Neuronal stem cell (in vitro differentiated cells): ENCODE results near the gene IFNG.

ENCODE experiments used
- DNase-seq: peaks from one replicate; pipeline ENCODE4 v3.0.0-alpha.2; 2013; ENCODE audit warnings: low spot score
- H2AFZ ChIP-seq: one replicate; pipeline ENCODE4 v1.6.1; 2013; ENCODE audit warnings: mild to moderate bottlenecking, low read length, inconsistent platforms
- H2AK5ac ChIP-seq: 2 replicates; pipeline ENCODE4 v1.6.1; 2013; ENCODE audit warnings: low read depth, mild to moderate bottlenecking, inconsistent platforms, low read length, moderate library complexity, mixed read lengths
- H2BK120ac ChIP-seq: 2 replicates; pipeline ENCODE4 v1.6.1; 2013; ENCODE audit warnings: low read depth, mild to moderate bottlenecking, inconsistent platforms, low read length, moderate library complexity, mixed read lengths
- H2BK12ac ChIP-seq: one replicate; pipeline ENCODE4 v1.6.1; 2013; ENCODE audit warnings: low read length, inconsistent platforms
- H2BK15ac ChIP-seq: 2 replicates; pipeline ENCODE4 v1.6.1; 2013; ENCODE audit warnings: mild to moderate bottlenecking, low read length, inconsistent platforms, mixed read lengths
- H2BK5ac ChIP-seq: one replicate; pipeline ENCODE4 v1.6.1; 2013; ENCODE audit warnings: inconsistent platforms, mild to moderate bottlenecking, low read length, moderate library complexity
- H3K14ac ChIP-seq: one replicate; pipeline ENCODE4 v1.6.1; 2013; ENCODE audit warnings: low read length, inconsistent platforms
- H3K18ac ChIP-seq: 2 replicates; pipeline ENCODE4 v1.6.1; 2013; ENCODE audit warnings: low read length, inconsistent platforms
- H3K23ac ChIP-seq: 2 replicates; pipeline ENCODE4 v1.6.1; 2013; ENCODE audit warnings: low read depth, mild to moderate bottlenecking, mixed read lengths, low read length, inconsistent platforms; ENCODE audit not compliant: poor library complexity
- H3K27ac ChIP-seq: replicated peaks from 3 replicates; pipeline ENCODE4 v1.5.1; 2013; ENCODE audit warnings: low read length, inconsistent platforms
- H3K27me3 ChIP-seq, 3 experiments: 2 replicates each; pipeline ENCODE4 v1.6.1; 2013; ENCODE audit warnings: low read length in 3 of 3, mild to moderate bottlenecking in 2 of 3, inconsistent platforms in 1 of 3, low read depth in 1 of 3, mixed read lengths in 1 of 3, moderate library complexity in 1 of 3; ENCODE audit not compliant: control insufficient read depth in 3 of 3, insufficient read depth in 3 of 3
- H3K36me3 ChIP-seq, 2 donors: replicated peaks in 1 of 2; 2 replicates each; pipeline ENCODE4 v1.6.1; 2013; ENCODE audit warnings: low read length in 2 of 2; ENCODE audit not compliant: control insufficient read depth in 2 of 2, insufficient read depth in 2 of 2
- H3K4ac ChIP-seq: 2 replicates; pipeline ENCODE4 v1.6.1; 2013; ENCODE audit warnings: inconsistent platforms, mild to moderate bottlenecking, low read length, moderate library complexity
- H3K4me1 ChIP-seq, 2 donors: 1 replicate in 1 of 2; 2 replicates in 1 of 2; pipeline ENCODE4 v1.6.1; 2013; ENCODE audit warnings: low read length in 2 of 2, low read depth in 1 of 2; ENCODE audit not compliant: control insufficient read depth in 2 of 2, insufficient read depth in 1 of 2
- H3K4me2 ChIP-seq: one replicate; pipeline ENCODE4 v1.6.1; 2013; ENCODE audit warnings: mild to moderate bottlenecking, low read length, inconsistent platforms; ENCODE audit not compliant: insufficient read depth, poor library complexity, severe bottlenecking
- H3K4me3 ChIP-seq, 2 donors: 2 replicates each; pipeline ENCODE4 v1.5.1; 2013; ENCODE audit warnings: low read length in 2 of 2, mild to moderate bottlenecking in 2 of 2, inconsistent platforms in 1 of 2, moderate library complexity in 1 of 2
- H3K79me1 ChIP-seq: one replicate; pipeline ENCODE4 v1.6.1; 2013; ENCODE audit warnings: low read depth, mild to moderate bottlenecking, inconsistent platforms, low read length, moderate library complexity
- H3K9ac ChIP-seq: one replicate; pipeline ENCODE4 v1.6.1; 2013; ENCODE audit warnings: mild to moderate bottlenecking, low read depth, low read length, inconsistent platforms; ENCODE audit not compliant: poor library complexity
- H3K9me3 ChIP-seq, 2 donors: replicated peaks in 1 of 2; 2 replicates each; pipeline versions ENCODE3 to v1.6.1; 2013; ENCODE audit warnings: low read length in 2 of 2, mild to moderate bottlenecking in 2 of 2, inconsistent platforms in 1 of 2, low read depth in 1 of 2, mixed read lengths in 1 of 2, moderate library complexity in 1 of 2; ENCODE audit not compliant: control insufficient read depth in 2 of 2, insufficient read depth in 1 of 2
- H4K8ac ChIP-seq: one replicate; pipeline ENCODE4 v1.6.1; 2013; ENCODE audit warnings: low read depth, mild to moderate bottlenecking, inconsistent platforms, low read length, moderate library complexity
- H4K91ac ChIP-seq: one replicate; pipeline ENCODE4 v1.6.1; 2013; ENCODE audit warnings: low read length, low read depth, mild to moderate bottlenecking, inconsistent platforms; ENCODE audit not compliant: poor library complexity
- WGBS, 2 donors: extraction: QIAGEN DNeasy Blood & Tissue Kit; methylation state at CpG; one replicate each; pipeline ENCODE4 v1.1.7; 2013; ENCODE audit warnings: missing lambda C conversion rate in 2 of 2, mixed read lengths in 1 of 2; ENCODE audit not compliant: insufficient read length in 2 of 2, insufficient replicate concordance in 1 of 2; ENCODE audit errors: extremely low coverage in 2 of 2; 5-methylcytosine and 5-hydroxymethylcytosine counted together

IFNG gene

GRCh38 chr12:68114606-68115005 is 44.9 kb downstream of the IFNG start:
- H3K9me3 ChIP-seq: no peaks in the 10 kb centered on the region
- no peak overlapping the region for H2BK12ac ChIP-seq
- H3K4me2 ChIP-seq: no peak overlapping the region
- H2AK5ac ChIP-seq: no peak overlapping the region
- no peaks in the 10 kb centered on the region for H3K79me1 ChIP-seq
- H3K4ac ChIP-seq: no peak overlapping the region
- no peak overlapping the region for H2AFZ ChIP-seq
- no peak overlapping the region for H4K91ac ChIP-seq
- no peaks in the 10 kb centered on the region for H3K27me3 ChIP-seq
- H2BK5ac ChIP-seq: no peak overlapping the region
- no peaks in the 10 kb centered on the region for H3K36me3 ChIP-seq
- H2BK120ac ChIP-seq: no peak overlapping the region
- WGBS, 2 donors: no CpG with 5 or more reads among the region's 6 CpGs
- peaks cover 0 to 2% of the 10 kb centered on the region in 2 donors for H3K4me1 ChIP-seq
- H3K27ac ChIP-seq: no peak overlapping the region
- H4K8ac ChIP-seq: no peak overlapping the region
- H2BK15ac ChIP-seq: no peak overlapping the region
- H3K23ac ChIP-seq: no peak overlapping the region
- H3K4me3 ChIP-seq: no peak overlapping the region
- DNase-seq: no peak
- no peak overlapping the region for H3K9ac ChIP-seq
- H3K14ac ChIP-seq: no peak overlapping the region
- no peak overlapping the region for H3K18ac ChIP-seq

DNA sequence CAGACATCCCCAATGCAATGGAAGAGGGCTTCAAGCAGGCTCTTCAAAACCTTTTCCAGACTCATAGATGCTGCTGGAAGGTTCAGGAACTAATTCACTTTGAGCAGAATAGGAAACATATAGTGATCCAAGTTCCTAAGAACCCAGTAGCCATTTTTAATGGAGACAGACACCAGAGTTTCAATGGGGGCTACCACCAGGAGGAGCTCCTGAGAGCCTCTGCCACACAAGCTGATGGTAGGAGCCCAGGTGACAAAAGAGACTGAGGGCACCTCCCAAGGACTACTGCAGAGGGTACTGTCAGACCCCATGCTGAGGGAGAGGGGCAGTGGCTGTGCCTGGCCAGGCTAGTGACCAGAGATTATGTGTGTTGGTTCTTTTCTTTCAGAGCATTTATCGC is 45.9 kb downstream of the IFNG start:
- Histone ChIP-seq H3K9ac (no peak overlapping the region), H3K9me3 (no peaks in the 10 kb centered on the region), H2BK5ac (no peak overlapping the region), H3K79me1 (no peaks in the 10 kb centered on the region), H3K4me1 (peaks cover 0 to 2% of the 10 kb centered on the region in 2 donors), H3K23ac (no peak overlapping the region), H4K8ac (no peak overlapping the region), H2BK15ac (no peak overlapping the region), H3K18ac (no peak overlapping the region), H4K91ac (no peak overlapping the region), H3K4me2 (no peak overlapping the region), H3K27me3 (no peaks in the 10 kb centered on the region), H2AK5ac (no peak overlapping the region), H2BK12ac (no peak overlapping the region), H3K4me3 (no peak overlapping the region), H3K14ac (no peak overlapping the region), H2BK120ac (no peak overlapping the region), H3K36me3 (no peaks in the 10 kb centered on the region), H2AFZ (no peak overlapping the region), H3K27ac (no peak overlapping the region), H3K4ac (no peak overlapping the region)
- DNase-seq: no peak
- no CpG with 5 or more reads among the region's 1 CpG for WGBS, 2 donors

- Histone ChIP-seq H4K8ac (no peak overlapping the region), H3K79me1 (no peaks in the 10 kb centered on the region), H3K18ac (no peak overlapping the region), H2AFZ (no peak overlapping the region), H3K27ac (no peak overlapping the region), H3K4ac (no peak overlapping the region), H3K9me3 (no peaks in the 10 kb centered on the region), H3K4me1 (no peaks in the 10 kb centered on the region), H3K23ac (no peak overlapping the region), H2BK15ac (no peak overlapping the region), H3K4me2 (no peak overlapping the region), H3K27me3 (no peaks in the 10 kb centered on the region), H2AK5ac (no peak overlapping the region), H2BK12ac (no peak overlapping the region), H2BK120ac (no peak overlapping the region), H3K36me3 (no peaks in the 10 kb centered on the region), H3K9ac (no peak overlapping the region), H4K91ac (no peak overlapping the region), H2BK5ac (no peak overlapping the region), H3K14ac (no peak overlapping the region), H3K4me3 (no peak overlapping the region)
- no peak for DNase-seq
These were observed 47.5 kb downstream of the IFNG start for GRCh38 chr12:68111995-68112394.

- Histone ChIP-seq H3K4me3 (no peak overlapping the region), H3K79me1 (no peaks in the 10 kb centered on the region), H3K36me3 (no peaks in the 10 kb centered on the region), H4K8ac (no peak overlapping the region), H3K27me3 (no peaks in the 10 kb centered on the region), H2BK120ac (no peak overlapping the region), H3K23ac (no peak overlapping the region), H2AFZ (no peak overlapping the region), H2AK5ac (no peak overlapping the region), H3K9ac (no peak overlapping the region), H4K91ac (no peak overlapping the region), H2BK12ac (no peak overlapping the region), H3K9me3 (no peaks in the 10 kb centered on the region), H3K14ac (no peak overlapping the region), H3K4me1 (no peaks in the 10 kb centered on the region), H3K4ac (no peak overlapping the region), H3K18ac (no peak overlapping the region), H2BK5ac (no peak overlapping the region), H2BK15ac (no peak overlapping the region), H3K4me2 (no peak overlapping the region), H3K27ac (no peak overlapping the region)
- no peak for DNase-seq
- no CpG with 5 or more reads among the region's 1 CpG for WGBS, 2 donors
These were observed 49.9 kb downstream of the IFNG start for GRCh38 chr12:68109444-68110217.
